Chondrocyte (in vitro differentiated cells): ENCODE results near the gene CLDN24. TPM values are rescaled to one million over a fixed set of nuclear protein-coding genes. Genes with fewer than 3 reads are reported as not detected.

Source experiments
- DNase-seq: peaks from one replicate; pipeline ENCODE4 v3.0.0; 2021; ENCODE audit warnings: mixed read lengths, low spot score
- H3K27ac Mint-ChIP-seq: one replicate; pipeline ENCODE4 v1.8.0; 2021; ENCODE audit warnings: mild to moderate bottlenecking, moderate library complexity, mixed read lengths; ENCODE audit not compliant: unreplicated experiment
- H3K27me3 Mint-ChIP-seq: 2 replicates; pipeline ENCODE4 v1.8.0; 2021; ENCODE audit warnings: low read depth, mixed read lengths
- H3K36me3 Mint-ChIP-seq: 2 replicates; pipeline ENCODE4 v1.8.0; 2021; ENCODE audit warnings: low read depth, mixed read lengths
- H3K4me1 Mint-ChIP-seq: 2 replicates; pipeline ENCODE4 v1.8.0; 2021; ENCODE audit warnings: low read depth, mild to moderate bottlenecking, mixed read lengths
- H3K4me3 Mint-ChIP-seq: one replicate; pipeline ENCODE4 v1.8.0; 2021; ENCODE audit warnings: mild to moderate bottlenecking, moderate library complexity, mixed read lengths; ENCODE audit not compliant: unreplicated experiment
- H3K9me3 Mint-ChIP-seq: 2 replicates; pipeline ENCODE4 v1.8.0; 2021; ENCODE audit warnings: low read depth, mixed read lengths
- total RNA-seq: library from RNA; stranded (reverse); gene quantifications from 3 replicates; pipeline ENCODE4 v1.2.1, GENCODE V29; 2021
- TF ChIP-seq, protein P1 (sequence below): fragments of 200-600 bp; sonication (generic); IDR thresholded peaks from 2 replicates; pipeline ENCODE4 v1.5.0; 2021; ENCODE audit warnings: antibody characterized with exemption, mild to moderate bottlenecking, moderate library complexity

CLDN24 gene
- total RNA-seq, 1 donor from 2014 or later = not detected

DNA sequence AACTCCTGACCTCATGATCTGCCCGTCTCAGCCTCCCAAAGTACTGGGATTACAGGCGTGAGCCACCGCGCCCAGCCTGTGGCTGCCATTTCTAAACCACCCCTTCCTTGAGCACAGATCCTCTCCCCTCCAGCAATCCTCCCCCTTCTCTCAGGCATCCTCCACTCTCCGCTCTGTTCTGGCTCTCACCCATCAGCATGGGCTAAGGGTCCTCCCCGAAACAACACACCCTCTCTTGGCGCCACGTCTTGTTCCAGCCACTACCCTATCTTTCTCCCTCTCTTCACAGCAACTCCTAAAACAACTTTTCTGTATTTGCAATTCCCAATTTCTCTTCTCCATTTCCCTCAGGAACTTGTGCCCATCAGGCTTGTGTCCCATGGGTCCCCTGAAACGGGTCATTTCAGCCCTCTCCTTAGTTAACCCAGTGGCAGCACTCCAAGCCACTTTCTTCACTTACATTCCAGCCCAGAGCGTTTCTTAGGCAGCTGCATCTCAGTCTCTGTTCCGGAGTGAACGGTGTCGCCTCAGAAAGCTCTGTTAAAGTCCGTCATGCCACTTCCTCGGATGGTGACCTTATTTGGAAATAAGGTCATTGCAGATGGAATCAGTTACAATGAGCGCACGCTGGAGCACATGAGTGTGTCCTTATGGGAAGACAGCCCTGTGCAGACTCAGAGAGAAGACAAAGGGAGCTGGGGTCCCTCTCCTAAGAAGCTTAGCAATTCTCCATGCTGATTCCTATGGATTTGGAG, 28.3 kb upstream of the CLDN24 start:
- H3K4me1 Mint-ChIP-seq = peaks cover 18% of the 10 kb centered on the region
- H3K9me3 Mint-ChIP-seq = no peaks in the 10 kb centered on the region
- H3K27me3 Mint-ChIP-seq = no peaks in the 10 kb centered on the region
- H3K36me3 Mint-ChIP-seq = no peaks in the 10 kb centered on the region
- no peak for DNase-seq
- TF ChIP-seq, protein P1, sequence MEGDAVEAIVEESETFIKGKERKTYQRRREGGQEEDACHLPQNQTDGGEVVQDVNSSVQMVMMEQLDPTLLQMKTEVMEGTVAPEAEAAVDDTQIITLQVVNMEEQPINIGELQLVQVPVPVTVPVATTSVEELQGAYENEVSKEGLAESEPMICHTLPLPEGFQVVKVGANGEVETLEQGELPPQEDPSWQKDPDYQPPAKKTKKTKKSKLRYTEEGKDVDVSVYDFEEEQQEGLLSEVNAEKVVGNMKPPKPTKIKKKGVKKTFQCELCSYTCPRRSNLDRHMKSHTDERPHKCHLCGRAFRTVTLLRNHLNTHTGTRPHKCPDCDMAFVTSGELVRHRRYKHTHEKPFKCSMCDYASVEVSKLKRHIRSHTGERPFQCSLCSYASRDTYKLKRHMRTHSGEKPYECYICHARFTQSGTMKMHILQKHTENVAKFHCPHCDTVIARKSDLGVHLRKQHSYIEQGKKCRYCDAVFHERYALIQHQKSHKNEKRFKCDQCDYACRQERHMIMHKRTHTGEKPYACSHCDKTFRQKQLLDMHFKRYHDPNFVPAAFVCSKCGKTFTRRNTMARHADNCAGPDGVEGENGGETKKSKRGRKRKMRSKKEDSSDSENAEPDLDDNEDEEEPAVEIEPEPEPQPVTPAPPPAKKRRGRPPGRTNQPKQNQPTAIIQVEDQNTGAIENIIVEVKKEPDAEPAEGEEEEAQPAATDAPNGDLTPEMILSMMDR = no peak
- H3K4me3 Mint-ChIP-seq = no peak overlapping the region
- no peak overlapping the region for H3K27ac Mint-ChIP-seq

DNA sequence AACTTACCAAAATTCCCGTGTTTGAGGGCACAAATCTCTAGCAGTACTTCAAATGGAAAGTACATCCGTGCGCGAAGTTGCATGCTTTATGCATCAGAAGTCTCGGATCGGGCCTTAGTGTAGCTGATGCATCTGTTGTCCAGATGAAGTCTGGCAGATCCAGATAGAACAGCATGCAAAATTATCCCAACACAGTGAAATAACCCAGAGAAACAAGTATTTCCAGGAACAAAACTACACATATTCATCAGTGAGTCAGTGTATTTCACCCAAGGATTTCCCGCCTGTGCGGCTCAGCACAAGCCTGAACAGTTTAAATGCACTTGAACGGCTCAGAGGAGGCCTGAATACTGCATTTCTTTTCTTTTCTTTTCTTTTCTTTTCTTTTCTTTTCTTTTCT, 27.4 kb upstream of the CLDN24 start:
- Mint-ChIP-seq H3K4me1 (peaks cover 15% of the 10 kb centered on the region), H3K9me3 (no peaks in the 10 kb centered on the region), H3K4me3 (no peak overlapping the region), H3K36me3 (no peaks in the 10 kb centered on the region), H3K27ac (no peak overlapping the region), H3K27me3 (no peaks in the 10 kb centered on the region)
- TF ChIP-seq, protein P1 = no peak
- DNase-seq = no peak

DNA sequence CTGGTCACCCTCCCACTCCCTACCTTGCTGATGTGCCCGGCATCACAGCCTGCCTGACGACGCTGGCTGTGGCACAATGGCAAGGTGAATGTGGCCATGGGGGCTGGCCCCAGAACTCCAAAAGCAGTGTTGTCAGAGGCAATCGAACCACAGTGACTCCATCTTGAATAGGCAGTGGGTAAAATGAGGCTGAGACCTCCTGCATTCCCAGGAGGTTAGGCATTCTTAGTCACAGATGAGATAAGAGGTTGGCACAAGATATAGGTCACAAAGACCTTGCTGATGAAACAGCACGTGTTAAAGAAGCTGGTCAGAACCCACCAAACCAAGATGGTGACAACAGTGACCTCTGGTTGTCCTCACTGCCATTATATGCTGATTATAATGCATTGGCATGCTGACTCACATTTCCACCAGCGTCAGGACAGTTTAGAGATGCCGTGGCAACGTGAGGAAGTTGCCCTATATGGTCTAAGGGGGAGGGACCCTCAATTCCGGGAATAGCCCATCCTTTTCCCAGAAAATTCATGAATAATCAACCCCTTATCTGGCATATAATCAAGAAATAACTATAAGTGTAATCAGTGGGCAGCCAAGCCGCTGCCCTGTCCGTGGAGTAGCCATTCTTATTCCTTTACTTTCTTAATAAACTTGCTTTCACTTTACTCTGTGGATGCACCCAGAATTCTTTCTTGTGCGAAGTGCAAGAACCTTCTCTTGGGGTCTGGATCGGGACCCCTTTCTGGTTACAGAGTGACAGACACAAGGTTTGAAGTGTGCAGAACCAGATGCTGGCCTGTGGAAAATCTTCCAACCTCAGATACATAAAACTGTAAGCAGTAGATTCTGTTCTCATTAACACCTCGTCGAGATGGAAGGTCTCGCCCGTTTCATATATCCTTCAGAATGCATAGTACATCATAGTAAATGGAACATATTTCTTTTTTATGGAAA, 26.8 kb upstream of the CLDN24 start:
- TF ChIP-seq, protein P1 = no peak
- H3K27me3 Mint-ChIP-seq = no peaks in the 10 kb centered on the region
- H3K4me1 Mint-ChIP-seq = peaks cover 16% of the 10 kb centered on the region
- H3K4me3 Mint-ChIP-seq = no peak overlapping the region
- H3K27ac Mint-ChIP-seq = no peak overlapping the region
- H3K36me3 Mint-ChIP-seq = no peaks in the 10 kb centered on the region
- H3K9me3 Mint-ChIP-seq = no peaks in the 10 kb centered on the region
- no peak for DNase-seq

DNA sequence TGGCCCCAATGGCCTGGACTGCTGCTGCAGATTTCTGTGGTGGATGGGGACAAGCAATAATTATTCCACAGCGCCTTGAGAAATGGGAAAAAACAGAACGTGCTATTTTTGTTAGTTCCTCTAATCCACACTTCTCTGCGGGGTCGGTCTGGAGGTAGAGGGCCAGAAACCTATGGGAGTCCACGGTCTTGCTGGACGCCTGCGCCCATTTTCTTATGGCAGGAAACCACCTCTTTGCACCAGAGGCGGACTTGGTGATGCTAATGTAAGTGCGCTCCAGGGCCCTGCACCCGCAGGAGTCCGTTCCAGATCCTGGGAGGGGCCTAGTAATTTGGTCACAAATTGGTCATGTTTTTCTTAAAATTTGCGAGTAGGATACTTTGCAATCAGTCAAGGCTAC, 25.9 kb upstream of the CLDN24 start:
- Mint-ChIP-seq H3K4me1 (peaks cover 18% of the 10 kb centered on the region), H3K27me3 (no peaks in the 10 kb centered on the region), H3K27ac (no peak overlapping the region), H3K4me3 (no peak overlapping the region), H3K36me3 (no peaks in the 10 kb centered on the region), H3K9me3 (no peaks in the 10 kb centered on the region)
- TF ChIP-seq, protein P1 = no peak
- DNase-seq = no peak

DNA sequence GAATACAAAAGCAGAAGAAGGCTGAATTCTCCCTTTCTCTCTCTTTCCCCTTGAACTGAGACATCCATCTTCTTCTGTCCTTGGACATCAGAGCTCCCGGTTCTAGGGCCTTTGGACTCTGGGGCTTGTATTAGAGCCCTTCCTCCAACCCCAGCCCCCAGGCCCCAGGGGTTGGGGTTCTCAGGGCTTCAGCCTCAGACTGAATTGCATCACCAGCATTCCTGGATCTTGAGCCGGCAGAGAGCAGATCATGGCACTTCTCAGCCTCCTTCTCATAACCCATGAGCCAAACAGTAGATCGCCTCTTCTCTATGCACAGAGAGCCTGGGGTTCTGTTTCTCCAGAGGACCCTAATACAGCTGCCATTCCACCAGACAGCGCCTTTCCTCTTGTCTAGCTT, 25.3 kb upstream of the CLDN24 start:
- Mint-ChIP-seq H3K36me3 (no peaks in the 10 kb centered on the region), H3K4me1 (peaks cover 13% of the 10 kb centered on the region), H3K4me3 (no peak overlapping the region), H3K9me3 (no peaks in the 10 kb centered on the region), H3K27me3 (no peaks in the 10 kb centered on the region), H3K27ac (no peak overlapping the region)
- TF ChIP-seq, protein P1 = no peak
- no peak for DNase-seq
